ENCODE measurements around the gene RPS3.

RPS3 gene

DNA sequence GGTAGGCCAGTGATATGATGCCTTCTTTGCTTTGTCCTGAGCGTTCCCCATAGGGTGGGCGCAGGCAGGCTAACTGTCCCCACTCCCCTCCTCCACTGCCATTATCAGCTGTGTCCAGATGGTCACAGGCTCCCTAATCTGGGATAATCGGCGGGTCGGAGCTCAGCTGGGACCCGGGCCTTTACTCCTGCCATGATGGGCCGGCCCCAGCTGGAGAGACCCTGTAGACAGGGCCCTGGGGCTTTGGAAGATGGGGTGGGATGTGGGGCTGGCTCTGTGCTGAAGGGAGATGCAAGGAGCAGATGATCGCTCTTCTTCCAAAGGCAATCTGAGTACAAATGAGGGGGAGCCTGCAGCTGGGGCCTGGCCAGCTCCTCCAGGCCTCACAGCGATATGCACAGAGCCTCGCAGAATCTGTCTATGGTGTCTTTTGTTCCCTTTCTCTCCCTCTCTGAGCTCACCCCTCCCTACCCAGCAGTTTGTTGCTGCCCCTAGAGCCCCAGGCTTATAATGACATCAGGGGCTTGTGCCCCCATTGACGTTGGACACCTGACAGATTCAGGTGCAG lies 21.8 kb downstream of the RPS3 start:
- DNase-seq (ENCODE audit: low read depth): no peak
- TF ChIP-seq, protein P1, sequence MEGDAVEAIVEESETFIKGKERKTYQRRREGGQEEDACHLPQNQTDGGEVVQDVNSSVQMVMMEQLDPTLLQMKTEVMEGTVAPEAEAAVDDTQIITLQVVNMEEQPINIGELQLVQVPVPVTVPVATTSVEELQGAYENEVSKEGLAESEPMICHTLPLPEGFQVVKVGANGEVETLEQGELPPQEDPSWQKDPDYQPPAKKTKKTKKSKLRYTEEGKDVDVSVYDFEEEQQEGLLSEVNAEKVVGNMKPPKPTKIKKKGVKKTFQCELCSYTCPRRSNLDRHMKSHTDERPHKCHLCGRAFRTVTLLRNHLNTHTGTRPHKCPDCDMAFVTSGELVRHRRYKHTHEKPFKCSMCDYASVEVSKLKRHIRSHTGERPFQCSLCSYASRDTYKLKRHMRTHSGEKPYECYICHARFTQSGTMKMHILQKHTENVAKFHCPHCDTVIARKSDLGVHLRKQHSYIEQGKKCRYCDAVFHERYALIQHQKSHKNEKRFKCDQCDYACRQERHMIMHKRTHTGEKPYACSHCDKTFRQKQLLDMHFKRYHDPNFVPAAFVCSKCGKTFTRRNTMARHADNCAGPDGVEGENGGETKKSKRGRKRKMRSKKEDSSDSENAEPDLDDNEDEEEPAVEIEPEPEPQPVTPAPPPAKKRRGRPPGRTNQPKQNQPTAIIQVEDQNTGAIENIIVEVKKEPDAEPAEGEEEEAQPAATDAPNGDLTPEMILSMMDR (IDR thresholded peaks at IDR 0.05; ENCODE audit: low read depth, low read length, missing control alignments): no peak
- H3K4me3 ChIP-seq (ENCODE audit: low read depth, low read length): no peak overlapping the region

- TF ChIP-seq, protein P1 (IDR thresholded peaks at IDR 0.05; ENCODE audit: low read depth, low read length, missing control alignments): no peak
- no peak for DNase-seq (ENCODE audit: low read depth)
- H3K4me3 ChIP-seq (ENCODE audit: low read depth, low read length): no peak overlapping the region
These were observed 22.6 kb downstream of the RPS3 start for GRCh38 chr11:75421902-75422247.

GRCh38 chr11:75422248-75423231 lies 23.2 kb downstream of the RPS3 start:
- TF ChIP-seq, protein P1 (IDR thresholded peaks at IDR 0.05; ENCODE audit: low read depth, low read length, missing control alignments): no peak
- DNase-seq (ENCODE audit: low read depth): no peak
- no peak overlapping the region for H3K4me3 ChIP-seq (ENCODE audit: low read depth, low read length)

DNA sequence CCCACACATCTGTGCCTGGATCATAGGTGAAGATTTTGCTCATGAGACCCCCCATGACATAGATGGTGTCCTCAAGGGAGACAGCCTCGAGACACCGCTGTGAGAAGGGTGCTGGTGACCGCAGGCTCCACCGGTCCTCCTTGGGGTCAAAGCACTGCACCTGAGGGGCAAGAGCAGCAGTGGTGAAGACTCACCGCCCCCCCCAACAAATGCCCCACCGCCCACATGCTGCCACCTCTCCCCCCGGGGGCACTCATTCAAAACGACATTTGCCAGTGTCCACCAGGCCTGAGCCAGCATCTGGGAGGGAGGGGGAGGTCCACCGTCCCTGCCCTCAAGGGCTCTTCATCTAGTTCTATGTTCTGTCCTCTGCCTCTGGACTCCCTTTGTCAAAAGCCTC lies 24.4 kb downstream of the RPS3 start:
- TF ChIP-seq, protein P1 (IDR thresholded peaks at IDR 0.05; ENCODE audit: low read depth, low read length, missing control alignments): no peak
- no peak for DNase-seq (ENCODE audit: low read depth)
- no peak overlapping the region for H3K4me3 ChIP-seq (ENCODE audit: low read depth, low read length)

- no peak for DNase-seq (ENCODE audit: low read depth)
- TF ChIP-seq, protein P1 (IDR thresholded peaks at IDR 0.05; ENCODE audit: low read depth, low read length, missing control alignments): no peak
- H3K4me3 ChIP-seq (ENCODE audit: low read depth, low read length): no peak overlapping the region
These were observed 25.1 kb downstream of the RPS3 start for GRCh38 chr11:75424396-75424795.

GRCh38 chr11:75425422-75425821 lies 26.1 kb downstream of the RPS3 start:
- no peak for DNase-seq (ENCODE audit: low read depth)
- no peak overlapping the region for H3K4me3 ChIP-seq (ENCODE audit: low read depth, low read length)
- TF ChIP-seq, protein P1 (IDR thresholded peaks at IDR 0.05; ENCODE audit: low read depth, low read length, missing control alignments): peak; percentile 22
